Endodermal cell (in vitro differentiated cells): ENCODE results near the gene ZNF358. TPM values are rescaled to one million over a fixed set of nuclear protein-coding genes. Genes with fewer than 3 reads are reported as not detected.

Experiments used
- DNase-seq: peaks from one replicate; pipeline ENCODE4 v3.0.0-alpha.2; 2017
- H3K27ac ChIP-seq: 2 replicates; pipeline ENCODE4 v1.5.1; 2013; ENCODE audit warnings: mild to moderate bottlenecking, low read depth, low read length, moderate library complexity
- H3K27me3 ChIP-seq: 2 replicates; pipeline ENCODE4 v1.6.1; 2013; ENCODE audit warnings: mild to moderate bottlenecking, low read length, moderate library complexity; ENCODE audit not compliant: insufficient read depth, control insufficient read depth, poor library complexity, severe bottlenecking
- H3K36me3 ChIP-seq: 2 replicates; pipeline ENCODE4 v1.7.0; 2013; ENCODE audit warnings: mild to moderate bottlenecking, low read length, moderate library complexity; ENCODE audit not compliant: control insufficient read depth, insufficient read depth
- H3K4me1 ChIP-seq: one replicate; pipeline ENCODE4 v1.7.0; 2013; ENCODE audit warnings: low read length; ENCODE audit not compliant: control insufficient read depth, insufficient read depth
- H3K4me3 ChIP-seq: 2 replicates; pipeline ENCODE4 v1.5.1; 2013; ENCODE audit warnings: mild to moderate bottlenecking, low read length, moderate library complexity
- H3K9ac ChIP-seq: 2 replicates; pipeline ENCODE4 v1.6.1; 2013; ENCODE audit warnings: mild to moderate bottlenecking, low read length, moderate library complexity; ENCODE audit not compliant: poor library complexity, severe bottlenecking; ENCODE audit errors: extremely low read depth
- H3K9me3 ChIP-seq: 2 replicates; pipeline ENCODE4 v1.6.1; 2013; ENCODE audit warnings: mild to moderate bottlenecking, low read length, moderate library complexity; ENCODE audit not compliant: control insufficient read depth
- H3K27ac Mint-ChIP-seq: 2 replicates; pipeline ENCODE4 v1.8.0; 2020; ENCODE audit warnings: mixed read lengths
- H3K27me3 Mint-ChIP-seq: 2 replicates; pipeline ENCODE4 v1.8.0; 2021; ENCODE audit warnings: mild to moderate bottlenecking, mixed read lengths; ENCODE audit not compliant: insufficient read depth
- H3K36me3 Mint-ChIP-seq: 2 replicates; pipeline ENCODE4 v1.8.0; 2020; ENCODE audit warnings: low read depth, mixed read lengths
- H3K4me1 Mint-ChIP-seq: 2 replicates; pipeline ENCODE4 v1.8.0; 2020; ENCODE audit warnings: mixed read lengths
- H3K4me3 Mint-ChIP-seq: 2 replicates; pipeline ENCODE4 v1.8.0; 2020; ENCODE audit warnings: mild to moderate bottlenecking, moderate library complexity, mixed read lengths
- H3K9me3 Mint-ChIP-seq: 2 replicates; pipeline ENCODE4 v1.8.0; 2020; ENCODE audit warnings: mild to moderate bottlenecking, mixed read lengths
- CTCF ChIP-seq: fragments of 200-600 bp; sonication (generic); conservative IDR thresholded peaks from 2 replicates; pipeline ENCODE4 v1.5.0; 2021; ENCODE audit warnings: antibody characterized with exemption, mild to moderate bottlenecking
- WGBS, 2 experiments: methylation state at CpG; one replicate each; pipeline versions ENCODE4 v1.1.5 to v1.1.7; 2013; ENCODE audit warnings: missing lambda C conversion rate in 2 of 2, mixed read lengths in 1 of 2; ENCODE audit not compliant: insufficient coverage in 1 of 2, insufficient read length in 1 of 2; 5-methylcytosine and 5-hydroxymethylcytosine counted together
- total RNA-seq, 2 donors: library from RNA; stranded (reverse); fragmentation: NEBNext Ultra II Directional in 1 of 2; extraction: Animal tissue kit (Norgen Biotek cat#: 25700) in 1 of 2; gene quantifications; 2 replicates in 1 of 2; 3 replicates in 1 of 2; pipeline ENCODE4 v1.2.1, GENCODE V29; 2021

Gene ZNF358
- total RNA-seq, 2 donors from 2014 or later = 45.9 to 53.2 TPM

GRCh38 chr19:7509625-7510024 is 6.3 kb upstream of the ZNF358 start:
- peaks cover 42% of the 10 kb centered on the region for H3K27me3 Mint-ChIP-seq
- peak; percentile 83 for DNase-seq
- H3K27ac Mint-ChIP-seq = no peak overlapping the region
- no peak overlapping the region for H3K4me3 Mint-ChIP-seq
- no peaks in the 10 kb centered on the region for H3K36me3 Mint-ChIP-seq
- WGBS, 2 experiments = 41 to 100% methylated on average over 1 to 3 of the region's 3 CpGs
- no peak overlapping the region for H3K27ac ChIP-seq
- no peak overlapping the region for H3K4me3 ChIP-seq
- H3K4me1 ChIP-seq = no peaks in the 10 kb centered on the region
- no peaks in the 10 kb centered on the region for H3K9me3 ChIP-seq
- H3K9me3 Mint-ChIP-seq = no peaks in the 10 kb centered on the region
- no peaks in the 10 kb centered on the region for H3K36me3 ChIP-seq
- H3K4me1 Mint-ChIP-seq = peaks cover 4% of the 10 kb centered on the region
- TF ChIP-seq CTCF = no peak
- peaks cover 34% of the 10 kb centered on the region for H3K27me3 ChIP-seq
- H3K9ac ChIP-seq = no peak overlapping the region

GRCh38 chr19:7512400-7512851 is 3.5 kb upstream of the ZNF358 start:
- no peaks in the 10 kb centered on the region for H3K9me3 ChIP-seq
- H3K9me3 Mint-ChIP-seq = no peaks in the 10 kb centered on the region
- WGBS, 2 experiments = 51 to 55% methylated on average over 3 to 6 of the region's 6 CpGs
- H3K4me3 ChIP-seq = no peak overlapping the region
- no peaks in the 10 kb centered on the region for H3K36me3 Mint-ChIP-seq
- peaks cover 20% of the 10 kb centered on the region for H3K4me1 Mint-ChIP-seq
- no peak for TF ChIP-seq CTCF
- no peak overlapping the region for H3K9ac ChIP-seq
- H3K4me3 Mint-ChIP-seq = no peak overlapping the region
- no peak overlapping the region for H3K27ac ChIP-seq
- H3K27me3 ChIP-seq = peaks cover 27% of the 10 kb centered on the region
- DNase-seq = peak; percentile 68
- H3K27ac Mint-ChIP-seq = peak overlapping the region; percentile 84
- H3K27me3 Mint-ChIP-seq = peaks cover 23% of the 10 kb centered on the region
- no peaks in the 10 kb centered on the region for H3K36me3 ChIP-seq
- H3K4me1 ChIP-seq = no peaks in the 10 kb centered on the region

GRCh38 chr19:7513809-7514642 is 1.9 kb upstream of the ZNF358 start:
- H3K4me1 Mint-ChIP-seq = peaks cover 21% of the 10 kb centered on the region
- Histone ChIP-seq H3K36me3 (no peaks in the 10 kb centered on the region), H3K9me3 (no peaks in the 10 kb centered on the region), H3K4me1 (no peaks in the 10 kb centered on the region), H3K27ac (no peak overlapping the region), H3K4me3 (no peak overlapping the region), H3K9ac (no peak overlapping the region), H3K27me3 (peaks cover 25% of the 10 kb centered on the region)
- no peak overlapping the region for H3K27ac Mint-ChIP-seq
- H3K4me3 Mint-ChIP-seq = no peak overlapping the region
- no peaks in the 10 kb centered on the region for H3K9me3 Mint-ChIP-seq
- 86% methylated on average over 4 of the region's 5 CpGs for WGBS, 2 experiments
- H3K36me3 Mint-ChIP-seq = peaks cover 6% of the 10 kb centered on the region
- TF ChIP-seq CTCF = no peak
- no peak for DNase-seq
- peaks cover 19% of the 10 kb centered on the region for H3K27me3 Mint-ChIP-seq
